Liver (tissue), 3 donors: ENCODE measurements around the gene MAPRE3.

Source experiments
- CTCF ChIP-seq: fragments of 150-350 bp; IDR thresholded peaks from 2 replicates; pipeline ENCODE4 v1.5.1; 2017; ENCODE audit warnings: improper control_type of control experiment, low read depth, low read length; ENCODE audit not compliant: missing input control
- EGR1 ChIP-seq, 2 donors: IDR thresholded peaks; 2 replicates each; pipeline ENCODE4 v1.6.1; 2016 to 2018; ENCODE audit warnings: antibody characterized with exemption in 2 of 2, low read depth in 2 of 2
- GABPA ChIP-seq, 2 donors: IDR thresholded peaks in 1 of 2; conservative IDR thresholded peaks in 1 of 2; 2 replicates each; pipeline ENCODE4 v1.6.1; 2016; ENCODE audit warnings: antibody characterized with exemption in 2 of 2, mild to moderate bottlenecking in 1 of 2, moderate library complexity in 1 of 2
- HNF4A ChIP-seq, 2 donors: conservative IDR thresholded peaks; 2 replicates each; pipeline ENCODE4 v1.6.1; 2016; ENCODE audit warnings: antibody characterized with exemption in 2 of 2, mild to moderate bottlenecking in 2 of 2
- MAX ChIP-seq: IDR thresholded peaks from 2 replicates; pipeline ENCODE4 v1.6.1; 2016; ENCODE audit warnings: antibody characterized with exemption
- RXRA ChIP-seq, 2 donors: IDR thresholded peaks; 2 replicates each; pipeline ENCODE4 v1.6.1; 2017 to 2018; ENCODE audit warnings: antibody characterized with exemption in 2 of 2, mild to moderate bottlenecking in 1 of 2
- SP1 ChIP-seq: IDR thresholded peaks from 2 replicates; pipeline ENCODE4 v1.6.1; 2018; ENCODE audit warnings: antibody characterized with exemption, mild to moderate bottlenecking
- ZBTB33 ChIP-seq: IDR thresholded peaks from 2 replicates; pipeline ENCODE4 v1.6.1; 2016; ENCODE audit warnings: antibody characterized with exemption
- donor health status: healthy.
- donor health status: healthy.

GRCh38 chr2:27008678-27009077 is 38.2 kb downstream of the MAPRE3 start:
- TF ChIP-seq SP1 (no peak), CTCF (no peak), HNF4A (conservative IDR thresholded peaks at IDR 0.05) (no peak), EGR1 (IDR thresholded peaks at IDR 0.05; ENCODE audit: low read depth in 2 of 2) (no peak), ZBTB33 (no peak), RXRA (IDR thresholded peaks at IDR 0.05) (no peak), MAX (no peak), GABPA (IDR thresholded peaks at IDR 0.05 in 1 of 2, conservative IDR thresholded peaks at IDR 0.05 in 1 of 2) (no peak)
